ENCODE data around the gene WAC.
"Not testable (repeated sequence)": the region's sequence is repeated elsewhere in the genome, so short reads cannot be mapped to it uniquely, and the experiment has no call there.

DNA sequence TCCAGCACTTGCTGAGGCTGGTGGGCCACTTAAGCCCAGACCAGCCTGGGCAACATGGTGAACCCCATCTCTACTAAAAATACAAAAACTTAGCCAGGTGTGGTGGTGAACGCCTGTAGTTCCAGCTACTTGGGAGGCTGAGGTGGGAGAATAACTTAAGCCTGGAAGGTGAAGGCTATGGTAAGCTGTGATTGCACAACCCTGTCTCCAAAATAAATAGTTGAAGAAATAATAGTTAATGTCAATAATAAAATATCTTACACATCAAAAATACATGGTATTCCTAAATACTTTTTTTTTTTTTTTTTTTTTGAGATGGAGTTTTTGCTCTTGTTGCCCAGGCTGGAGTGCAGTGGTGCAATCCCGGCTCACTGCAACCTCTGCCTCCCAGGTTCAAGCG lies 76.7 kb downstream of the WAC start:
- not testable (repeated sequence) for TF ChIP-seq POLR2A (IDR thresholded peaks at IDR 0.05)
- TF ChIP-seq, protein P1, sequence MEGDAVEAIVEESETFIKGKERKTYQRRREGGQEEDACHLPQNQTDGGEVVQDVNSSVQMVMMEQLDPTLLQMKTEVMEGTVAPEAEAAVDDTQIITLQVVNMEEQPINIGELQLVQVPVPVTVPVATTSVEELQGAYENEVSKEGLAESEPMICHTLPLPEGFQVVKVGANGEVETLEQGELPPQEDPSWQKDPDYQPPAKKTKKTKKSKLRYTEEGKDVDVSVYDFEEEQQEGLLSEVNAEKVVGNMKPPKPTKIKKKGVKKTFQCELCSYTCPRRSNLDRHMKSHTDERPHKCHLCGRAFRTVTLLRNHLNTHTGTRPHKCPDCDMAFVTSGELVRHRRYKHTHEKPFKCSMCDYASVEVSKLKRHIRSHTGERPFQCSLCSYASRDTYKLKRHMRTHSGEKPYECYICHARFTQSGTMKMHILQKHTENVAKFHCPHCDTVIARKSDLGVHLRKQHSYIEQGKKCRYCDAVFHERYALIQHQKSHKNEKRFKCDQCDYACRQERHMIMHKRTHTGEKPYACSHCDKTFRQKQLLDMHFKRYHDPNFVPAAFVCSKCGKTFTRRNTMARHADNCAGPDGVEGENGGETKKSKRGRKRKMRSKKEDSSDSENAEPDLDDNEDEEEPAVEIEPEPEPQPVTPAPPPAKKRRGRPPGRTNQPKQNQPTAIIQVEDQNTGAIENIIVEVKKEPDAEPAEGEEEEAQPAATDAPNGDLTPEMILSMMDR (IDR thresholded peaks at IDR 0.05) = not testable (repeated sequence)

All from body of pancreas (tissue), 4 donors.